GM19328 (cell line): ENCODE results near the gene HOXA13.

Source experiments
- ATAC-seq: cut with Tn5 transposase; IDR thresholded peaks from one replicate; pipeline ENCODE4 v1.9.1; 2021; ENCODE audit warnings: mild to moderate bottlenecking, moderate library complexity; ENCODE audit not compliant: unreplicated experiment

Gene HOXA13

DNA sequence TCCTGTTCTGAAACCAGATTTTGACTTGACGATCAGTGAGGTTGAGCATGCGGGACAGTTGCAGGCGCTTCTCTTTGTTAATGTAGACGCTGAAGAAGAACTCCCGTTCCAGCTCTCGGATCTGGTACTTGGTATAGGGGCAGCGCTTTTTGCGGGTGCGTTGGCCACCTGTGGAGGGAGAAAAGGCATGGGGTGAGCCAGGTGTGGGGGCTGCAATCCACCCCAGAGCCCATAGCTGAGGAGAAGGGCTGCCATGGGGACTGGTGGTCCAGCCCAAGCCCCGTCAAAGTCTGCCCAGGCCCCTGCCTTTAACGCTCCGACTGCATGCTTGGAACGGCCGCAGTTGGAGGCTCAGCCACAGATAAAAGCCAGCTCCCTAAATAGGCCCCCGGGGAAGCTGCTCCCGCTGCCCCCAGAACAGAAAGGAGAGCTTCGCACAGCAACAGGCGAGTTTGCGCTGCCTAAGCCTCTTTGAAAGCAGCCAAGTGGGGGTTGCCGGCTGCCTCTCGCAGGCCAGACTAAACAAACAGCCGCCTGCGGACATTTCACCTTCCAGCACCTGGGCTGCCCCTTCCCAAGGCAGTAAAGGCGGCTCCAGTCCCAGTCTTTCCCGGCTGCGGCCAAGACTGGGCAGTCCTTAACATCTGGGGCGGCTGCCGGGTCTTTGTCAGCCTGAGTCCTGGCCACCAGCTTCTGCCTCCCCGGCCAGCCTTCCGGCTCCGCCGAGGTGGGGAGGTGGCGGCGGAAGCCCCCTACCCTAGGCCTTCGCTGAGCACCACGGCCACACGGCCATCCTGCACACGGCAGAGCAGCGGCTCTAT, 16.8 kb downstream of the HOXA13 start:
- ATAC-seq: no peak

DNA sequence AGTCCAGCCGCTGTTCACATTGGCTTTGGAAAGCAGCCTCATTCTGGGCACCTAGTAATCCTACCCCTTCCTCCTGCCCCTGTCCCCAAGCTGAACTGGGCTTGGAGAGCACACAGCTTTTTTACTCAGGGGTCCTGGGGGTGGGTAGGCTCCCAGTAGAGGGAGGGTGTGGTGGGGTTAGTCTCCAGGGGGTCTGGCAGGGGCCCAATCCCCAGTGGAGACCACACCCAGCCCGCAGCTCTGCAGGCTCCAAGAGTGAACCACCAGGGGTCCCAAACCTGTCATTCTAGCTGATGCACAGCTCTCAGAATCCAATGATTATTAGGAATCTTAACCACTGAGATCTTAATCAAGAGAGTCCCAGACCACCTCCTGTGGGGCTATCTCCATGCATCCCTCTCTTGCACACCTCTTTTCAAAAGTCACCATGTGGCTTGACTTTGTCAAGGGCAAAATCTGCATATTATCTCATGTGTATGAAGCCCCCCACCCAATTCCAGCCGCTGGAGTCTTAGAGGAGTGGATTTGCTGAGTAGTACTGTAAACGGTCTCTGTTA, 17.5 kb downstream of the HOXA13 start:
- no peak for ATAC-seq

DNA sequence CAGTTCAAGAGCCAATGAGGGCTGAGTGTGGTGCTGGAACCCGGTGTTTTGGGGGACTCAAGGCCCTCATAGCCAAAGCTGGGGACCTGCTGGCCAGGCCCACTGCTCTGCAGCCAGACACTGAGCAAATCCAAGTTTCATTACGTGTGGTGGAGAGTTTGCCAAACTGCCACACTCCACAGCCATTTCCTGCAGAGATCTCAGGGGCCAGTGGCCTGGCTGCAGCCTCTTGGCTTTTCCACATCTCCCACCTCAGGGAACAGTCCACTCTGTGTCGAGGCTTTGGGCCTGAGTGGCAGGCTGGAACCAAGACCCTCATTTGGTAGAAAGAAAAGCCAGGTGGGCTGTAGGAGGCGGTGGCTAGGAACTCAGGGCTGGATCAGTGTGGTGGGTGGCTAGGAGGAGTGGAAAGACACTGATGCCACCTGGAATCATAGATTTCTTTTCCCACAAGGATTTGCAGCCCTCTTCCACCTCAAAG, 18.1 kb downstream of the HOXA13 start:
- ATAC-seq: no peak

DNA sequence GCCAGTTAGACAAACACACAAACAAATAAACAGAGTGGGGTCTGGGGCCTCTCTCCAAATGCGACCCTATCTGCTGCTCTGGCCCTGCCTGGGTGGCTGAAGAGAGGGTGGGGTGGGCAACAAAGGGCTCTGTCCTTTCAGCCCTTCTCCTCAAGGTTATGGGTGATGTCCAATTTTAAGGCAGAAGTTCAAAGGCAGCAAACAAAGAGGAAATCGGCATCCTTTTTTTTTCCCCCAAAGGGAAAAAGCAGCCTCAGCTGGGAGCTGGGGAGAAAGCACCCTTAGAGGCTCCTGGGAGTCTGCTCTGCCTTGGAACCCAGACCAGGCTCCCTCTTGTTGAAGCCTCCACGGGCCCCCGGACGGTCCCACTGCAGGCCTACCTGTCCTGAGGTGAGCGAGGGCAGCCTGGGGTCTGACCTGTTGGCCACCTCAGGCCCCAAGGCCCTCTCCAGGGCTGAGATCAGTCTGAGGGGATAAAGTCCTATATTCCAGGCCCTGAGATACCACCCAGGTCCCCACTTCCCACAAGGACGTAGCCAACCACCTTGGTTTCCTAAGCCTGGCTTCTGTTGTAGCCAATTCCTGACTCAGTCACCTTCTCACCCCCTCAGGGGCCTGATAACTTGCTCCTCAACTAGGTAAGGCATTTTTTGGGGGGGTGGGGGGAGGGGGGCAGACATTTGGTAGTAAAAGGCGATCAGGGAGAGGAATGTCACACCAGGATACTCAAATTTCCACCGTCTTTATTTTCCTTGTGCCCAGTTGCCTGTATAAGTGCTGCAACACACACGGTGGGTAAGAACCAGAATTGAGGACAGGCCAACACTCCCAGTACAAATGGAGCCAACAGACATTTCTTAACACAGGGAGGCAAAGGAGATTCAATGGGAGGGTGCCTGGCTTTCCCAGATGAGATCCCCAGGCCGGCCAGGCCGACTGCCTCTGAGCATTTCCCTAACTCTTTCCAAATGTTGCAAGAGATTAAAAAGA, 19.2 kb downstream of the HOXA13 start:
- ATAC-seq: no peak

DNA sequence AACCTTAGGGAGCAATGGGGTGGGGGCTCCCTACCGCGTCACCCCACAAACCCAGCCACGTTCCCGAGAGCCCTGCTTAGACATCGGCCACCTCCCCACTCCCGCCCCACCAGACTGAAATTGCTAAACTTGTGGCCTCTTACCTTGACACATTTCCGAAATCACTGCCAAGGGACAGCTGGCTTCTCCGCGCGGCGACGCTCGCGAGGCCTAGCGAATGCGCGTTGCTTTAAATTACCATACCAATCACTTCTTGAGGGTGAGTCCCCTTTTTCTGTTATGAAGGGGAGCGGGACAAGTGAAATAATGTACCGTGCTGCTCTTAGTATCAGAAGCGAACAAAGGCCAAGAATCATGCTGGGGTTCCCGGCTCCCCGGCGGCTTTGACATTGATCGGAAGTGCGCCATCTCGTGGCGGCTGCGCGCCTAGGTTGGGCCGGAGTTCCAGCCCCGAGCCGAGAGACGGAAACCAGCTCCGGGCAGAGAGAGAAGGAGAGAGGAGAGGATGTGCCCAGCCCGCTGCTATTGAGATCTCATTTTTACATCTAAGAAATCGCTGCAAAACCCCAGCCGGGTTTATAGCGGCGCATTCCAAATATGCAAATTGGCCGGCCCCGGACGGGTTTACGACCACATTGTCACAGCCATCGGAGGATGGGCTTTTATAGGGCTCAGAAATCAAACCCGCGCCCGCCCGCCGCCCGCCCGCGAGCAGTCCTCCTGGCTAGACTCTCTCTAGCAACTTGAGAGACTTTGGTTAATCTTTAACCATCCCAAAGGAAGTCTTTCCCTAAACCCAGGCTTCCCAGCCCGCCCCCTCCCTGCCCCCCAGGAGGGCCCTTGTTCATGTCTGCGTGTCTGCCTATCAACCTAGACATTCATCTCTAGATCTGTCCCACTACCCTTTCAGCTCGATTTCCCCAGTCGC, 20.1 kb downstream of the HOXA13 start:
- ATAC-seq: no peak

DNA sequence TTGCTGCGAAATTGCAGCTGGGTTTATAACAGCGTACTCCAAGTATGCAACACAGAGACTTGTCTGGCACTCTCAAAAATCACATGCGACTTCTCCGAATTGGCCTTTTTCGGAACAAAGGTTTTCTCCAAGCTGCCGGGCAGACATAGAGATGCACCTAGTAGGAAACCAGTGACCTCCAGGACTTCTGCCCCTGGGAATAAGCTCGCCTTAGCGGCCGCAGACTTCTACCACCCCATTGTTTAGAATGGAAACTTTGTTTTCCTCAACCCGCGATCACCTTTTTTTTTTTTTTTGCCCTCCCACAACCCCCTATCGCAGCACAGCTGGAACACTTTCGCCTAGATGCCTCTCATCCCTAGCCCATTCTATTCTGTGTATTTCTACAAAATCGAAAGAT, 20.9 kb downstream of the HOXA13 start:
- no peak for ATAC-seq

DNA sequence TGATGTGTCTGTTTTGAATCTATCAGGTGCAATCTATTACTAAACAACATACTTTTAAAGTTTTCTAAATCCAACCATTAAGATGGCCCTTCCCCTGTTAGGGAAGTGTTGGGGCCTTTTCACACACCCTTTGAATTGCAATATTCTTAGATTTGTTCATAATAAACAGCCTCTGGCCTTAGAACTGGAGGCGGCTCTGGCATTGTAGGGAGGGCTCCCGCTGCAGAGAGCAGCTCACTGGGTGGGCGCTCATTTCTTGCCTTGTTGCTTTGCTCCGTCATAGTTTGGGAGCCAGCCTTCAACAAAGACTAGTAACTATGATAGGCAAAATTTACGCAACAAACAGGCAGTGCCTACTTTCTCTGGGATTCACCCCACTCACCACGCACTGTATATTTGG, 21.5 kb downstream of the HOXA13 start:
- ATAC-seq: no peak

DNA sequence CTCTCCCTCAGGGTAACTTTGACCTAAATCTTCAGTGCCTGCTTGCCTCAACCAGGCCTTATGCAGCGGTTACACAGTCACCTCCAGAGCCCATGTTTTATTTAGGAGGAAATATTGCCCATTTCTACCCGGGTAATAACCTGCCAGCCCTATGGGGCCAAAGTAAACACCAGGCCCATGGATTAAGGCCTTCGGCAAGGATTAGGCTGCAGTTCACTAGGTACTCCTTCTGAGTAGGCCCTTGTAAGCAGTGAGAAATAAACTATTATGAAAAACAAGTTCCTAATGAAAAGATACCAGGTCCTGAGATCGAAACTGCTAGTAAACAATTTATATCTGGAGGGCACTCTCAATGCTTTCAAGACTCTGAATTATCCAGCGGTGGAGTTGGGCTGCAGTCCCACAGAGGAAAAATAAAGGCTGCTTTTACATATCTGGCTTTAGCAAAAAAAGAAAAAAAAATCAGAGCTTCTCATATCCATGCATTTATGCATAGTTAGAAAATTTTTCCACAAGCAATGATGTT, 22.0 kb downstream of the HOXA13 start:
- no peak for ATAC-seq

DNA sequence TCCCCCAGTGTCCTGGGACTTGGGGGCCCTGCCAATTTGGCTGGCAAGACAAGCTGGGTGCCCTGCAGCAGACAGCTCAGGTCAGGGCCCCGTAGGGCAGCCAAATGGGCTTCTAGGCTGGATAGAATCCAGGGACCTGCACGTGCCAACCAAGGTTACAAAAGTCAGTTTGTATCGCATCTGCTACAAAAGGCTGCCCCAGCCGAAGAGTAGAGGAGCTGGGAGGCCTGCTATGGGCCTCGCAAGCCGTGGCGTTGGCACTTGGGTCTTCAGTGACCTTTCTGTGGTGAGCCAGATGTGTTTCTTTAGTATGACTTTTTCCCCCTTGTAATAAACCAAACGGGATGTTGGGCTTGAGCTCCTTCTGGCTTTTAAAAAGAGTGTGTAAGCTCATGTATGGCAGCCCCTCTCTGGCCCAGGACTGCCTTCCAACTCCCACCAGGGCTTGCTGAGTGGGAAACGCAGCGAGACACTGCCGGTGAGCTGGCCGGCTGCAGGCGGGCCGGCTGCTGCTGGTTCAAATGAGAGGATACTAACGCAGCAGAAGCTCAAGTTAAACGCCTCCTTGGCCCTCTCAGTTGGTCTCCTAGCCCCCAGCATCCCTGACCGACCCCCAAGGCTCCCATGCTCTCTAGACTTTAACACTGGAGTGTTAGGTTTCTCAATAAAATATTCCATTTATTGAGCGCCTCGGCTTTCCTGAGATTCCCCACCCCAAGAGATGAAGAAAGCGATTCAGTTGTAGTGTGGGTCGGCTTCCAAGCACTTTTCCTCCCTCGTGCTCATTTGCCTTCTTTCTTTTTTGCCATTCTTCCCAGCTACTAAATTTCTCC, 22.7 kb downstream of the HOXA13 start:
- ATAC-seq: no peak

DNA sequence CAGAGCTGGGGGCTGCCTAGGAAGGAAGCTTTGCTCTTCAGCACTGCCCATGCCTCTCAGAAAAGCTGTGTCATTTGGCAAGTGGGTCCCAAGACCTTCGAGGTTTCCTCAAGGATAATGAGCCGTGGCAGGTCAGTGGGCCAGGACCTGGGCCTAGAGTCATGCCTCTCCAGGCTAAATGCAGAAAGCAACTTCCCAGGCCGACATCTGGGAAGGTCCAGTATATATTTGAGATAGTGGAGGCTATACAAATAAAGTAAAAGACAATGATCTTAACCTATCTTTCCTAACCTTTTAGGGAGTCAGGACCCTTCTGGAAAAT, 23.4 kb downstream of the HOXA13 start:
- no peak for ATAC-seq

DNA sequence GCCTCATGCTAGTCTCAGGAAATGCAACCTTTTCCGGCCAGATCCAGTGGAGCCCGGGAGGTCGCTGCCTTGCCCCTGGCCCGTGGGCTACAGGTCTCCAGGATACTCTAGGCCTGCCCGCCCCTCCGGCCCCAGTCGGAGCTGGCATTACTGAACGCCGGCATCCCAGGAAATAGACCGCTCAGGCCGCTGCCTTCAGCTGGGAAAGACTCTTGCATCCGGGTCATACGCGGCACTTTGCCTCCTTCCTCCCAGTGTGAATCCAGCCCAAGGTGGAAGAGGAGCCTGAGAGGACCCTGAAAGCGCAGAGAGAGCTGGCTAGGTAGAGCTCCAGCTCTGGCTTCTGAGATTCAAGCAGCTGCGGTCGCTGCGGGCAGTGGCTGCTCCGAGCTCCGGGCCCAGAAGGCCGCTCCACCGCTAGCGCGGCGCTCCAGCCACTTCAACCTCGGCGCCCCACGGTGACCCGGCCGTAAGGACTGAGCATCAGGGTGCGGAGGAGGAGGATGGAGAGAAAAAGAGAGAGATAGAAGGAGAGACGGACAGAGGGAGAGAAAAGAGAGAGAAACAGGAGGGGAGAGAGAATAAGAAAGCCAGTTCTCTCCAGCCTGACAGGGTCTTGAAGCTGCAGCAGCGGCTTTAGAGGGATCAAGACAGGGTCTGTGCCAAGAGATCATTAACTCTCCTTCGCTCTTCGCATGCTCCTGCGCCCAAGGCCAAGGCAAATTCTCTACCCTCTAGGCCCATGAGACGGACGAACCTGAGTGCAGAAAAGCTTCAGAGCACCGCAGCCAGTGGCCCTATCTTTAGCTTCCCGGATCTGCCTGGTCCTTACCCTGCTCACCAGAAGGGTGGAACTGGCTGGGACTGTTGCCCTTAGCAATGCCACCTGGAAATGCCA, 24.0 kb downstream of the HOXA13 start:
- ATAC-seq: no peak

DNA sequence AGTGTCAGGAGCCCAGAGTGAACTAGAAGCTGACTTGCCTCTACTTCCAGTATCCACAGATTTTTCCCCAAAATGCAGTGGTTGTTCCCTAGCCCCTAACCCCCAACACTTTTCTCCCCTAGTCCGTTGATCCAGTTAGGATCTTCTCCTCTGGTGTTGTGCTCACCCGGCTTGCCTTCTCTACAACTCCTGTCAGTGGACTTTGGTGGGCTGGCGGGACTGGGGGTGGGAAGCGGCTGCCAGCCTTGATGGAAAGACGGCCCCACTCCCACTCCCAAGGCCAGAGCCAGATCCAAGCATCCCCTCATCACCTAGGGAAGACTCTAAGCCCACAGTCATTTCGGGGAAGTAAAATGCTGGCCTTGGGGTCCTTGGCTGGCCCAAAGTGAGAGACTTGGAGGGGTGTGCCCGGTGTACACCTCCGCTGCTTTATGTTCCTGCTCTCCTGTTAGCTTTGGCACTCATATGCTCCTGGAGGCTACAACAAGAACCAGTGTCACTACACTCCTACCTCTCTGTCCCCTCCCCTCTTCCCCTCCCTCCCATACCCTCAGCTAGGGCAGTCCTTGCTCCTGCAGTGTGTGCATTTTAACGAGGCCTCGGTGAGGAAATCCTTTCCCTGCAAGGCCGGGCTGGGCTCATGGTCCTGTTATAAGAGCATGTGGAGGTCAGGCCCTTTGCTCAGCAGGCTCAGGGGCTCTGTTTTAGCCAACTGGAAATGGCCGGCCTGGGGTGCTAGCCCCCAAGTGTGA, 24.8 kb downstream of the HOXA13 start:
- ATAC-seq: no peak

DNA sequence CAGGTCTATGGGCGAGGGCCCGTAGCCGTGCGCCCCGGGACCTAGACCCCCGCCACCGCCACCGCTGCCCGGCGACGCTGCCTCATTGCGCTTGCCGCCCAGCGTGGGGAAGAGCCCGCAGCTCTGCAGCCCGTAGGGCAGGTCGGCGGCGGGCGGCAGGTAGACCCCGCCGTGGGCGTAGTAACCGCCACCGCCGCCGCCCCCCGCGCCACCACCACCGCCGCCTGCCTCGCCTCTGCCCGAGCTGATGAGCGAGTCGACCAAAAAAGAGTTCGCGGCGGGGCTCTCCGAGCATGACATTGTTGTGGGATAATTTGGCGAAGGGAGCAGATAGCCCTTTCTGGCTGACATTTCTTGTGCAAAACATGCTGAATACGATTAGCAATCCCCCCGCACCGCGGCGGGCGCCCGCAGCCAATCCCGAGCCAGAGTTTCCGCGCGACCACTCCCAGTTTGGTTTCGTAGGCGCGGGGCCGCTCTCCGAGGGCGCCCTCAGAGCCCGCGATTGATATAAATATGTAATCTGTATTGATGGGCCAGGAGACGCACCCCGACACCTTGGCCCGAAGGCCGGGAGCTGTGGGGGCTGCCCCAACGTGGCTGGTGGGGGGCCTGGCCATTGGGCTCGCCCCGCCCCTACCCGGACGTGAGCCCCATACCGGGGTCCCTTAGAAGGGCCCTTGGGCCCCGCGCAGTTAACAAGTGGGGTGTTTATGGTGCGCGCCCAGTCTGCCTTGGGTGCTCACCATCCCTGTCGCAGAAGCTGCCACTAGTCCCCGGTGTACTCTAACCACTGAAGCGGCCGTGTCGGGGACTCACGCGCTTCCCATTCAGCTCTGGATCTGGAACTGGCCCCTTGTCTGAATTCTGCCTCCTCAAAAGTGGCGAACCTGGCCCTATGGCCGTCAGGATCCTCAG, 25.7 kb downstream of the HOXA13 start, which contains the start of gene HOXA10:
HOXA10 (minus strand) TSS at position 365 of the 918 bp plus-strand sequence; CDS start at position 351, 14 bp downstream.
- ATAC-seq: no peak

DNA sequence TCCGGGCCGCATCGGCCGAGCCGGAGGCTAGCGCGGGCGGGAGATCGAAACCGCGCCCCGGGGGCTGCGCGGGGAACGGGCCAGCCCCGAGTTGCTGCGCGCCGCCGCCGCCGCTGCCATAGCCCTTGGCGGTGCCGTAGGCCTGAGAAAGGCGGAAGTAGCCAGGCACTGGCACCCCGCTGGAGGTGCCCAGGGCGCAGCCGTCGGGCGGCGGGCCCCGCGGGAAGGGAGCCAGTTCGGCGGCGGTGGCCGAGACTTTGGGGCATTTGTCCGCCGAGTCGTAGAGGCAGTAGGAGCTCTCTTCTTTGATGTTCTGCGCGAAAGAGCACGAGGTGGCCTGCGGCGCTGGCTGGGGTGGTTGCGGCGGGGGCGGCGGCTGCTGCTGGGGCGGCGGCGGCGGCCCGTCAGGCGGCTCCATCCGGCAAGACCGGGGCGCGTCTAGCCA, 26.4 kb downstream of the HOXA13 start:
- no peak for ATAC-seq

DNA sequence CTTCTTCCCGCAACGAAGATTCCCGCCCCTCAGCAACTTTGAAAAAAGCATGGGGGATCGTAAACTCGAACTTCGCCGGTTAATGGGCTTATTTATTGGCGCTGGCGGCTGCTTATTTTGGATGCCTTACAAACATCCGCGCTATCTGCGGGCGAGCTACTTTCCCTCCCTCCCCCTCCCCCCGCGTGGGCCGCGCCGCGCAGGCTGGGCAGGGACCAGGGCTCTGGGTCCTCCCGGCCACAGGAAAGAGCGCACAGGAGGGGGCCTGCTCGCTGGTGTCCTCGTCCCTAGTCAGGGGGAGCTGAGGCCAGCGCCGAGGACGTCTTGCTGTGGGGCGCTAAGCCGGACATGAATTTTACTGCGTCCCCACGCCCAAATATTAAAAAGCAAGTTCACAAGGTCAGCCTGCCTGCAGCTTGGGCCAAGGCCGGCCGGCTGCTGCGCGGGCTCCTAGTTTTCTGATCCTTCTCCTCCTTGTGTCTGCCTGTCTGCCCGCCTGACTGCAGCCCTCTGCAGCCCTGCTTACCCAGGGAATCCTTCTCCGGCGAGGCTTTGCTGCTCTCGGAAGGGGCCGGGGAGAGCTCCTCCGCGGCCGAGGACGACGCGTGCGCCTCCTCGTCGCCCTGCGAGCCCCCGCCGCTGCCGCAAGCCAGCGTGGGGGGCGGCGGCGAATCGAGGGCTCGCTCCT, 26.9 kb downstream of the HOXA13 start:
- no peak for ATAC-seq

DNA sequence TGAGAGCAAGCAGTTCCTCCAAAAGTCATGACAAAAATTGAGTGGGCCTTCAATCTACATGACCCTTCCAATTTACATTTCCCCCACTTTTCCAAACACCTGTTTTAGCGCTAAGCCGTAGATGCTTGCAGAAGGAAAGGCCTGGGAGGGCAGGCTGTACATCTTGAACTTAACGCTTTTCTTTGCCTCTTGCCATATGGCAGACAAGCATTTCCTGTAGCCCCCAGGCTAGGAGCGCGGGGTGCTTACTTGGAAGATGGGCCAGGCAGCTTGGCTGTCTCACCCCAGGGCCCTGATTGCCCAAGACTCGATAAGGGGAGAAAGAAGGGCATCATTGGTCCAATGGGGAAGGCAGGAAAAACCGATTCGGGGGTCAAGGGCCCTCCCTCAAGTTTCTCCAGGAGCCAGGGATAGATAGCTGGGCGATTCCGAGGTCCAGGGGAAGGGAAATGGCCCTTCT, 27.5 kb downstream of the HOXA13 start:
- ATAC-seq: no peak
